HEK293T (cell line): ENCODE data around the gene GPR17.

Experiments used
- CTCF ChIA-PET: fragments of 350-600 bp; formaldehyde crosslinking; extraction: SDS; loops from one replicate; lab custom pipeline; 2021; ENCODE audit warnings: antibody characterized with exemption, inconsistent platforms; lab: Yijun Ruan, JAX
- POLR2A ChIA-PET: fragments of 350-600 bp; formaldehyde crosslinking; extraction: SDS; loops from one replicate; lab custom pipeline; 2020; ENCODE audit warnings: antibody characterized with exemption, inconsistent platforms; lab: Yijun Ruan, JAX
- DNase-seq: peaks from one replicate; pipeline ENCODE4 v3.0.0; 2012; ENCODE audit warnings: mixed read lengths; ENCODE audit errors: extremely low spot score
- ARNT ChIP-seq: fragments of 450-650 bp; IDR thresholded peaks from 2 replicates; pipeline ENCODE4 v1.6.1; 2017; ENCODE audit warnings: mild to moderate bottlenecking
- BHLHE40 ChIP-seq: fragments of 450-650 bp; IDR thresholded peaks from 2 replicates; pipeline ENCODE4 v1.6.1; 2016; ENCODE audit warnings: mild to moderate bottlenecking, moderate library complexity, borderline replicate concordance
- CTBP1 ChIP-seq: fragments of 450-650 bp; IDR thresholded peaks from 2 replicates; pipeline ENCODE4 v1.6.1; 2016; ENCODE audit warnings: borderline replicate concordance
- ELF4 ChIP-seq: fragments of 450-650 bp; IDR thresholded peaks from 2 replicates; pipeline ENCODE4 v1.6.1; 2017; ENCODE audit warnings: antibody characterized with exemption
- FOXA1 ChIP-seq: fragments of 450-650 bp; IDR thresholded peaks from 2 replicates; pipeline ENCODE4 v1.6.1; 2016; ENCODE audit warnings: mild to moderate bottlenecking
- FOXK2 ChIP-seq: fragments of 450-650 bp; IDR thresholded peaks from 2 replicates; pipeline ENCODE4 v1.6.1; 2016; ENCODE audit warnings: mild to moderate bottlenecking
- FOXM1 ChIP-seq: fragments of 450-650 bp; IDR thresholded peaks from 2 replicates; pipeline ENCODE4 v1.6.1; 2017; ENCODE audit warnings: mild to moderate bottlenecking, borderline replicate concordance
- HDGF ChIP-seq: fragments of 450-650 bp; IDR thresholded peaks from 2 replicates; pipeline ENCODE4 v1.6.1; 2017; ENCODE audit warnings: antibody characterized with exemption, borderline replicate concordance
- L3MBTL2 ChIP-seq: fragments of 450-650 bp; conservative IDR thresholded peaks from 2 replicates; pipeline ENCODE4 v1.6.1; 2016; ENCODE audit warnings: mild to moderate bottlenecking
- LEF1 ChIP-seq: fragments of 450-650 bp; IDR thresholded peaks from 2 replicates; pipeline ENCODE4 v1.6.1; 2017; ENCODE audit warnings: mild to moderate bottlenecking, borderline replicate concordance
- NFRKB ChIP-seq: fragments of 450-650 bp; IDR thresholded peaks from 2 replicates; pipeline ENCODE4 v1.6.1; 2016; ENCODE audit warnings: mild to moderate bottlenecking, moderate library complexity
- SP1 ChIP-seq: fragments of 450-650 bp; IDR thresholded peaks from 2 replicates; pipeline ENCODE4 v1.6.1; 2017
- SUZ12 ChIP-seq: fragments of 450-650 bp; IDR thresholded peaks from 2 replicates; pipeline ENCODE4 v1.6.1; 2016; ENCODE audit warnings: mild to moderate bottlenecking
- TARDBP ChIP-seq: fragments of 450-650 bp; IDR thresholded peaks from 2 replicates; pipeline ENCODE4 v1.6.1; 2016
- ZNF384 ChIP-seq: fragments of 450-650 bp; IDR thresholded peaks from 2 replicates; pipeline ENCODE4 v1.6.1; 2016
- TF ChIP-seq, protein P1 (sequence below): fragments of 450-650 bp; IDR thresholded peaks from 2 replicates; pipeline ENCODE4 v1.6.1; 2016

GPR17 gene

DNA sequence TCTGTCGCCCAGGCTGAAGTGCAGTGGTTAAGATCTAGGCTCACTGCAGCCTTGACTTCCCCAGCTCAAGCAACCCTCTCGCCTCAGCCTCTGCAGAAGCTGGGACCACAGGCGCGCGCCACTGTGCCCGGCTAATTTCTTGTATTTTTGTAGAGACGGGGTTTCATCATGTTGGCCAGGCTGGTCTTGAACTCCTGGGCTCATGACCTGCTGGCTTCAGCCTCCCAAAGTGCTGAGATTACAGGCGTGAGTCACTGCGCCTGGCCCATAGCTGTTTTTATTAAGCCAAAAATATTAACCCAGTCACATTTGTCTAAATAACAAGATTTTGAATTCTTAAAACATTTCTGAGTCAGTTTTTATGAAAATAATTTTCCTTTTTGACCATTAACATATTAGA, 49.0 kb downstream of the GPR17 start:
- DNase-seq, result no peak
- ChIA-PET CTCF (no interaction called here), POLR2A (interaction anchor here (0.9 kb wide), 1 partner anchor 10 kb away, joined by 3 read pairs; no protein-coding TSS in a partner anchor)
- TF ChIP-seq CTBP1 (no peak), LEF1 (no peak), ZNF384 (no peak), L3MBTL2 (no peak), NFRKB (no peak), SUZ12 (no peak), BHLHE40 (no peak), TARDBP (no peak), HDGF (no peak)

DNA sequence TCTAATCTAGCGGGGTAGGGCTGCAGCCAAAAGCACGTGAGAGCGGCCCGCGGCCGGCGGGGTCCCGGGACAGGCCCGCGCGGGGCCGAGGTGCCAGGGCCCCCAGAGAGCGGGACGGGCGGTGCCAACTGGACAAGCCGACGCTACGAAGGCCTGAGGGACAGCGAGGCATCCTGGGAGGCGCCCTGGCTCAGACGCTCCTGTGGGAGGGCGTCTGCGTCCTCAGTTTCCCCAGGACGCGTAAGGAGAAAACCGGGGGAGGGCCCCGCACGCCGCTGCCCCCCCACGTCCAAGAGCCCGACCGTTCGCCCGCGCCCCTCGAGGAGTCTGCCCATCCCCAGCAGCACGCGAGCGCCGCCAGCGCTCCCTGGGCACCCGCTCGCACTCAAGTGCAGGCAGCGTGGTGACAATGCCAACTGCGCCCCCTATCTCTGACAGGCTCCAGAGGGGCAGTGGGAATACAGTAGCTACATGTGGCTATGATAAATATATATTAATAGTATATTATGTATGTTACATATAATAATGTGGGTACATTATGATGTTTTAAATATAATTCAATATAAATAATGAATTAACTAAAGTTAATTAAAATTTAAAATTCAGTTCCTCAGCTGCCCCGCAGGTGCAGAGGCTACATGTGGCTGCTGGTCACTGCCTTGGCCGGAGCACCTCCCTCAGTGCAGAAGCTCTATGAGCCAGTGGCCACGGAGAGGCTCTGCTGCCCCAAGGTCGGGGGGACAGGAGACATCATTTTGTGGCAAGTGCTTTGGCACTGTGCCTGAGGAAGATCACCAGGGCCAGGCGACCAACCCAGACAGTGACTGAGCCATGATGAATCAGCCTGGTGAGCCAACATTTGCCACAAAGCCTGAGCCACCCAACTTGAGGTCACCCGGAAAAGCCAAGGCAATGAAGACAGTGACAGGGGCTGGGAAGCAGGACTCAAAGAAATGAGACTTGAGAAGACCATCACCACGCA, 49.8 kb downstream of the GPR17 start:
- ChIA-PET CTCF (no interaction called here), POLR2A (no interaction called here)
- DNase-seq, result no peak
- TF ChIP-seq FOXM1, result no peak
- no peak for TF ChIP-seq HDGF
- TF ChIP-seq FOXK2, result no peak
- no peak for TF ChIP-seq L3MBTL2
- no peak for TF ChIP-seq CTBP1
- no peak for TF ChIP-seq ZNF384
- TF ChIP-seq SP1, result no peak
- TF ChIP-seq, protein P1, sequence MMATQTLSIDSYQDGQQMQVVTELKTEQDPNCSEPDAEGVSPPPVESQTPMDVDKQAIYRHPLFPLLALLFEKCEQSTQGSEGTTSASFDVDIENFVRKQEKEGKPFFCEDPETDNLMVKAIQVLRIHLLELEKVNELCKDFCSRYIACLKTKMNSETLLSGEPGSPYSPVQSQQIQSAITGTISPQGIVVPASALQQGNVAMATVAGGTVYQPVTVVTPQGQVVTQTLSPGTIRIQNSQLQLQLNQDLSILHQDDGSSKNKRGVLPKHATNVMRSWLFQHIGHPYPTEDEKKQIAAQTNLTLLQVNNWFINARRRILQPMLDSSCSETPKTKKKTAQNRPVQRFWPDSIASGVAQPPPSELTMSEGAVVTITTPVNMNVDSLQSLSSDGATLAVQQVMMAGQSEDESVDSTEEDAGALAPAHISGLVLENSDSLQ, result no peak
- no peak for TF ChIP-seq BHLHE40
- no peak for TF ChIP-seq FOXA1
- no peak for TF ChIP-seq ELF4
- TF ChIP-seq NFRKB, result no peak
- TF ChIP-seq TARDBP, result no peak
- TF ChIP-seq ARNT, result no peak
- TF ChIP-seq SUZ12, result no peak
- TF ChIP-seq LEF1, result no peak

DNA sequence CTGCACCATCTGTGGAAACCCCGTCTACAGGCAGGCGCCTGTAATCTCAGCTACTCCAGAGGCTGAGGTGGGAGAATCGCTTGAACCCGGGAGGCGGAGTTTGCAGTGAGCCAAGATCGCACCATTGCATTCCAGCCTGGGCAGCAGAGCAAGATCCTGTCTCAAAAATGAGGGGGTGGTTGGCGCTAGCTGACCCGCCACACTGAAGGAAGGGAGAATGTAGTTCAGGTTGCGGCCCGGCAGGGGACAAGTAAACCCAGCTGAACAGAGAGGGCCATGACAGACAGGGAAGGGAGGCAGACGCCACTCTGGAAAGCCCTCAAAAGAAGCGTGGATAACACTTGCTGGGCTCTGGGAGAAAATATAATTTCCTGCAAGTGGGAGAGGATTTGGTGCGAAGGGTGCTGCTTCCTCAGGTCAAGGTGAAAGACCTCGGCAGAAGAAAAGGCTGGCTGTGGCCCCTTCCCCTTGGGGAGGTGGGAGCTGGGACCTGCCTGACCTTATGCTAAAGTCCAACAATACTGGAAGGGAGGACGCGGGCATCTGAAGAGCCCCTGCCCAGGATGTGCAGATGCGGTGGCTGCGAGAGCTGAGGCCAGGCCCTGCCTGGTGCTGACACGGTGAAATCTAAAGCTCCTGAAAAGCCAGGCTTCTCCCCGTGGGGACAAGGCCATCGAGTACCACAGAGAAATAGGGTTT, 51.7 kb downstream of the GPR17 start:
- no peak for TF ChIP-seq FOXM1
- no peak for TF ChIP-seq LEF1
- TF ChIP-seq SUZ12, result no peak
- no peak for TF ChIP-seq HDGF
- no peak for DNase-seq
- POLR2A ChIA-PET, result no interaction called here
- CTCF ChIA-PET, result no interaction called here

DNA sequence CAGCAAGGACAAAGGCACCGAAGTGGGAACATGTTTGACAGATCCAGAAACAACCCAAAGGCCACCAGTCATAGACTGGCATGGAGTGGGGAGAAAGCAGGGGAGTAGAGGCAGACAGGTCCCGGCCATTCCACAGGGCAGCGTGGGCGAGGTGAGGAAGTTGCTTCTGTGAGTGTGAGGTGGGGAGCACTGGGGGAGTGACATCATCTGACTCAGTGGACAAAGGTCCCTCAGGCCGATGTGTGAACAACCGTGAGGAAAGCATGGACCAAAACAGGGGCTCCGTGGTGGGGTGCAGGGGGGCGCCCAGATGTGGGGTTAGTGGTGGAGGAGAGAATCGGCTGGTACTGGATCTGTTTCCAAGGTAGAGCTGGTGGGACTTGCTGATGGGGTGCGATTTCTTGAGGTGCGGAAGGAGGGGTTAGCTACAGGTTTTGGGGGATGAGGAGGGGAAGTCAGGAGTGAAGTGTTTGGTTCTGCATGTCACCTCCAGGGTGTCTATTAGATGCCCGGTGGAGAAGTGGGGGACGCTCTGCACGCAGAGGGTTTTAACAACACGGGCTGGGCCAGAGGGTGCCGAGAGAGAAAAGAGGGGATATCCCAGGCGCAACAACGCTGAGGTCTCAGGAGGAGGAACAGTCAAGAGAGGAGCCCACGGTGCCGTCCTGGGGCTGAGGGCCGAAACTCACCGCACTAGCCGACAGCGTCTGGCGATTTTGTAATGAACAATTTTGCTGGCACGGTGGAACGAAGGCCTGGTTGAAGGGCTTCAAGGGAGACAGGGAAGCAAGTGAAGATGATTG, 52.8 kb downstream of the GPR17 start:
- ChIA-PET CTCF (no interaction called here), POLR2A (no interaction called here)
- DNase-seq, result no peak
- TF ChIP-seq TARDBP (no peak), SP1 (no peak)
- TF ChIP-seq, protein P1, result no peak

DNA sequence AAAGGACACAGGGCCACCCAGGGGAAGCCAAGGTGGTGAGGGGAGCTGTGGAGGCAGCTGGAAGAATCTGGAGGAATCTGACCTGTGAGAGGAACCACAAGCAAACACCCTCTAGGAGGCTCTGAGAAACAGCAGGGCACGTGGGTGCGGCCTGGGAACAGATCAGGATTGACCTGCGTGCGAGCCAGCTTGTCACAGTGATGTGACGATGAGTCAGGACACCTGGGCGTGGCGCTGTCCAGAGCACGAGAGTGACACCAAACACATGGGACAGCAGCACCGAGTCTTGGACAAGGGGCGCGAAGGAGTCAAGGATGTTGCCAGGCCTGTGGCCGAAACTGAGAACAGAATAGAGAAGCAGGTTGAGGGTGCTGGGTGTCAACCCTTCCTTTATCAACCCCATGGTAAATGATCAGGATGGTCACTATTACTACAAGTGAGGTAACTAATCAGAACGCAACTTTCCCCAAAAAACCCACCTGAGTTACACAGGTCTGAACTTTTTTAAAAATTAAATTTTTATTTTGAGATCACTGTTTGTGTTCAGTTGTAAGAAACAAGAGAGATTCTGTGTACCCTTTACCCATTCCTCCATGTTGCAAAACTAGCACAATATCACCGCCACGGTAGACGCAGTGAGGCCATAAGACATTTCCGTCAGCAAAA, 54.7 kb downstream of the GPR17 start:
- TF ChIP-seq L3MBTL2 (0 out of 2 replicates have a peak, but pooled peaks have one; percentile 12), ELF4 (no peak), FOXM1 (no peak), BHLHE40 (no peak), SP1 (no peak), NFRKB (no peak), FOXA1 (no peak)
- POLR2A ChIA-PET, result interaction anchor here (0.9 to 1.7 kb wide), 4 partner anchors 10 to 27 kb away, joined by 3 to 6 read pairs (median 4); no protein-coding TSS in a partner anchor
- CTCF ChIA-PET, result no interaction called here
- peak; percentile 28 for DNase-seq

DNA sequence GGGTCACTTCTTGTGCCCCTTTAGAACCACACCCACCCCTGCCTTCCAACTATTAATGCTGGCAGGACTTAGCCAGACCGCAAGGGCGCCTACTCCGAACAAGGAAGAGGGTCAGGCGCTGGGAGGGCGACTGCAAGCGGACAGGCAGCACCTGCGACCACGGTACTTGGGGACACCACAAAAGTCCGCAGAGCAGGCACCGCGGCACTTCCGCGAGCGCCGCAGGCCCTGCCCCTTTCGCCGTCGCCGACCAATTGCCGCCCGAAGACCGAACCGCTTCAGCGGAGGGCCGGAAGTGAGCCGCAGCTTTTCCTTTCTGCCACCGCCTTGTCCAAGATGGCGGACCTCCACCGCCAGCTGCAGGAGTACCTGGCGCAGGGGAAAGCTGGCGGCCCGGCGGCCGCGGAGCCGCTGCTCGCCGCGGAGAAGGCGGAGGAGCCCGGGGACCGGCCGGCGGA, 55.3 kb downstream of the GPR17 start, which contains the start of gene SFT2D3:
SFT2D3 (plus strand) TSS at position 305 of the 458 bp plus-strand sequence; CDS start at position 337, 32 bp downstream.
- POLR2A ChIA-PET, result interaction anchor here (0.9 to 1.7 kb wide), 5 partner anchors 9 to 109 kb away, joined by 3 to 6 read pairs (median 4); no protein-coding TSS in a partner anchor
- DNase-seq, result peak; percentile 93
- CTCF ChIA-PET, result no interaction called here
- TF ChIP-seq SUZ12 (no peak), LEF1 (no peak), ELF4 (peak; percentile 86), ZNF384 (no peak), FOXA1 (no peak)
